Measurements from ENCODE around the gene PARD3B. TPM values are rescaled to one million over a fixed set of nuclear protein-coding genes. Genes with fewer than 3 reads are reported as not detected.

The PARD3B gene
- total and polyA plus RNA-seq, 2 of the 13 experiments (the other 11 are each of a cell fraction or from before 2014, with no cell fraction given), result 0.71 to 2.3 TPM

DNA sequence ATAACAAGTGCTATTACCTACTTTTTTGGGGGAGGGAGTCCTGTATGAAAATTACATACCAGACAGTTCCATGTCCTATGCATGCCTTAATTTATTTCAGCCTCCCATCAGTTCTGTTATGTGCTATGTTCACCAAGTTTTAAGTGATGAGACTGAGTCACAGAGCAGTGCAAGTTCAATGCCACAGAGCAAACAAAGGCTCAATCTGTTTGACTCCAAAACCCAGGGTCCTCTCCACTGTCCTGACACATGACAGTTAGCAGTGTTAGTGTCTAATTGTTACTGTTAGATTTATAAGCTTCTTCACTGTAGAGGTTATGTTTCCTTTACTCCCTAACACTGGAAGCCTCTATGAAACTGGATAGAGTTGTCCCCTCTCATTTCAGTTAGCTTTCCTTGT lies 498.0 kb downstream of the PARD3B start (continued):
- TF ChIP-seq, protein P1, sequence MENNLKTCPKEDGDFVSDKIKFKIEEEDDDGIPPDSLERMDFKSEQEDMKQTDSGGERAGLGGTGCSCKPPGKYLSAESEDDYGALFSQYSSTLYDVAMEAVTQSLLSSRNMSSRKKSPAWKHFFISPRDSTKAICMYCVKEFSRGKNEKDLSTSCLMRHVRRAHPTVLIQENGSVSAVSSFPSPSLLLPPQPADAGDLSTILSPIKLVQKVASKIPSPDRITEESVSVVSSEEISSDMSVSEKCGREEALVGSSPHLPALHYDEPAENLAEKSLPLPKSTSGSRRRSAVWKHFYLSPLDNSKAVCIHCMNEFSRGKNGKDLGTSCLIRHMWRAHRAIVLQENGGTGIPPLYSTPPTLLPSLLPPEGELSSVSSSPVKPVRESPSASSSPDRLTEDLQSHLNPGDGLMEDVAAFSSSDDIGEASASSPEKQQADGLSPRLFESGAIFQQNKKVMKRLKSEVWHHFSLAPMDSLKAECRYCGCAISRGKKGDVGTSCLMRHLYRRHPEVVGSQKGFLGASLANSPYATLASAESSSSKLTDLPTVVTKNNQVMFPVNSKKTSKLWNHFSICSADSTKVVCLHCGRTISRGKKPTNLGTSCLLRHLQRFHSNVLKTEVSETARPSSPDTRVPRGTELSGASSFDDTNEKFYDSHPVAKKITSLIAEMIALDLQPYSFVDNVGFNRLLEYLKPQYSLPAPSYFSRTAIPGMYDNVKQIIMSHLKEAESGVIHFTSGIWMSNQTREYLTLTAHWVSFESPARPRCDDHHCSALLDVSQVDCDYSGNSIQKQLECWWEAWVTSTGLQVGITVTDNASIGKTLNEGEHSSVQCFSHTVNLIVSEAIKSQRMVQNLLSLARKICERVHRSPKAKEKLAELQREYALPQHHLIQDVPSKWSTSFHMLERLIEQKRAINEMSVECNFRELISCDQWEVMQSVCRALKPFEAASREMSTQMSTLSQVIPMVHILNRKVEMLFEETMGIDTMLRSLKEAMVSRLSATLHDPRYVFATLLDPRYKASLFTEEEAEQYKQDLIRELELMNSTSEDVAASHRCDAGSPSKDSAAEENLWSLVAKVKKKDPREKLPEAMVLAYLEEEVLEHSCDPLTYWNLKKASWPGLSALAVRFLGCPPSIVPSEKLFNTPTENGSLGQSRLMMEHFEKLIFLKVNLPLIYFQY (CRISPR knock-in tag; IDR thresholded peaks at IDR 0.05; ENCODE audit: borderline replicate concordance), result no peak
- TF ChIP-seq, protein P2, sequence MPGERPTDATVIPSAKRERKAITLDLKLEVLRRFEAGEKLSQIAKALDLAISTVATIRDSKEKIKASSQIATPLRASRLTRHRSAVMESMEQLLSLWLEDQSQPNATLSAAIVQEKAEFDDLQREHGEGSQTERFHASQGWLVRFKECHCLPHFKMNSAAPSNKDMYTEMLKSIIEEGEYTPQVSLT (CRISPR knock-in tag; IDR thresholded peaks at IDR 0.05; ENCODE audit: borderline replicate concordance, low read depth), result no peak
- TF ChIP-seq, protein P3, sequence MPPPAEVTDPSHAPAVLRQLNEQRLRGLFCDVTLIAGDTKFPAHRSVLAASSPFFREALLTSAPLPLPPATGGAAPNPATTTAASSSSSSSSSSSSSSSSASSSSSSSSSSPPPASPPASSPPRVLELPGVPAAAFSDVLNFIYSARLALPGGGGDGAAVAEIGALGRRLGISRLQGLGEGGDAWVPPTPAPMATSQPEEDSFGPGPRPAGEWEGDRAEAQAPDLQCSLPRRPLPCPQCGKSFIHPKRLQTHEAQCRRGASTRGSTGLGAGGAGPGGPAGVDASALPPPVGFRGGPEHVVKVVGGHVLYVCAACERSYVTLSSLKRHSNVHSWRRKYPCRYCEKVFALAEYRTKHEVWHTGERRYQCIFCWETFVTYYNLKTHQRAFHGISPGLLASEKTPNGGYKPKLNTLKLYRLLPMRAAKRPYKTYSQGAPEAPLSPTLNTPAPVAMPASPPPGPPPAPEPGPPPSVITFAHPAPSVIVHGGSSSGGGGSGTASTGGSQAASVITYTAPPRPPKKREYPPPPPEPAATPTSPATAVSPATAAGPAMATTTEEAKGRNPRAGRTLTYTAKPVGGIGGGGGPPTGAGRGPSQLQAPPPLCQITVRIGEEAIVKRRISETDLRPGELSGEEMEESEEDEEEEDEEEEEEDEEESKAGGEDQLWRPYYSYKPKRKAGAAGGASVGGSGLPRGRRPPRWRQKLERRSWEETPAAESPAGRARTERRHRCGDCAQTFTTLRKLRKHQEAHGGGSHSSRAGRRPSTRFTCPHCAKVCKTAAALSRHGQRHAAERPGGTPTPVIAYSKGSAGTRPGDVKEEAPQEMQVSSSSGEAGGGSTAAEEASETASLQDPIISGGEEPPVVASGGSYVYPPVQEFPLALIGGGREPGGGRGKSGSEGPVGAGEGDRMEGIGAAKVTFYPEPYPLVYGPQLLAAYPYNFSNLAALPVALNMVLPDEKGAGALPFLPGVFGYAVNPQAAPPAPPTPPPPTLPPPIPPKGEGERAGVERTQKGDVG (CRISPR knock-in tag; IDR thresholded peaks at IDR 0.05; ENCODE audit: borderline replicate concordance), result no peak
- TF ChIP-seq, protein P4, sequence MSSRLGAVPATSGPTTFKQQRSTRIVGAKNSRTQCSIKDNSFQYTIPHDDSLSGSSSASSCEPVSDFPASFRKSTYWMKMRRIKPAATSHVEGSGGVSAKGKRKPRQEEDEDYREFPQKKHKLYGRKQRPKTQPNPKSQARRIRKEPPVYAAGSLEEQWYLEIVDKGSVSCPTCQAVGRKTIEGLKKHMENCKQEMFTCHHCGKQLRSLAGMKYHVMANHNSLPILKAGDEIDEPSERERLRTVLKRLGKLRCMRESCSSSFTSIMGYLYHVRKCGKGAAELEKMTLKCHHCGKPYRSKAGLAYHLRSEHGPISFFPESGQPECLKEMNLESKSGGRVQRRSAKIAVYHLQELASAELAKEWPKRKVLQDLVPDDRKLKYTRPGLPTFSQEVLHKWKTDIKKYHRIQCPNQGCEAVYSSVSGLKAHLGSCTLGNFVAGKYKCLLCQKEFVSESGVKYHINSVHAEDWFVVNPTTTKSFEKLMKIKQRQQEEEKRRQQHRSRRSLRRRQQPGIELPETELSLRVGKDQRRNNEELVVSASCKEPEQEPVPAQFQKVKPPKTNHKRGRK (CRISPR knock-in tag; IDR thresholded peaks at IDR 0.05), result no peak

Measured in HepG2 (cell line).